ENCODE results near the gene MYH7.

Gene MYH7

DNA sequence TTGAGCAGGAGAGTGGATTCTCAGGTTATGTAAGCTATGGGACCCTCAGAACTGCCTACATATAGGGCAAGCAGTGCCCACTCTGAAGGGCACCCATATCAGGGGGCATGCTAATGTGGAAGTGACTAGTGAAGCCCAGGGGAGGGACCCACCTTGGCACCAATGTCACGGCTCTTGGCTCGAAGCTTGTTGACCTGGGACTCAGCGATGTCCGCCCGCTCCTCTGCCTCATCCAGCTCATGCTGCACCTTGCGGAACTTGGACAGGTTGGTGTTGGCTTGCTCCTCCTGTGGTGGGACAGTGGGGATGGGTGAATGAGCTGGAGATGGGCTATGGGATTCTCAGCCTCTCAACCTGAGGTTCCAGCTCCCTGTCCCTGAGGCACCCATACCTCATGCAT, 53.2 kb downstream of the MYH7 start:
- TF ChIP-seq ZFX (IDR thresholded peaks at IDR 0.05; ENCODE audit: borderline replicate concordance), result no peak
- TF ChIP-seq, protein P1, sequence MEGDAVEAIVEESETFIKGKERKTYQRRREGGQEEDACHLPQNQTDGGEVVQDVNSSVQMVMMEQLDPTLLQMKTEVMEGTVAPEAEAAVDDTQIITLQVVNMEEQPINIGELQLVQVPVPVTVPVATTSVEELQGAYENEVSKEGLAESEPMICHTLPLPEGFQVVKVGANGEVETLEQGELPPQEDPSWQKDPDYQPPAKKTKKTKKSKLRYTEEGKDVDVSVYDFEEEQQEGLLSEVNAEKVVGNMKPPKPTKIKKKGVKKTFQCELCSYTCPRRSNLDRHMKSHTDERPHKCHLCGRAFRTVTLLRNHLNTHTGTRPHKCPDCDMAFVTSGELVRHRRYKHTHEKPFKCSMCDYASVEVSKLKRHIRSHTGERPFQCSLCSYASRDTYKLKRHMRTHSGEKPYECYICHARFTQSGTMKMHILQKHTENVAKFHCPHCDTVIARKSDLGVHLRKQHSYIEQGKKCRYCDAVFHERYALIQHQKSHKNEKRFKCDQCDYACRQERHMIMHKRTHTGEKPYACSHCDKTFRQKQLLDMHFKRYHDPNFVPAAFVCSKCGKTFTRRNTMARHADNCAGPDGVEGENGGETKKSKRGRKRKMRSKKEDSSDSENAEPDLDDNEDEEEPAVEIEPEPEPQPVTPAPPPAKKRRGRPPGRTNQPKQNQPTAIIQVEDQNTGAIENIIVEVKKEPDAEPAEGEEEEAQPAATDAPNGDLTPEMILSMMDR (IDR thresholded peaks at IDR 0.05), result no peak

DNA sequence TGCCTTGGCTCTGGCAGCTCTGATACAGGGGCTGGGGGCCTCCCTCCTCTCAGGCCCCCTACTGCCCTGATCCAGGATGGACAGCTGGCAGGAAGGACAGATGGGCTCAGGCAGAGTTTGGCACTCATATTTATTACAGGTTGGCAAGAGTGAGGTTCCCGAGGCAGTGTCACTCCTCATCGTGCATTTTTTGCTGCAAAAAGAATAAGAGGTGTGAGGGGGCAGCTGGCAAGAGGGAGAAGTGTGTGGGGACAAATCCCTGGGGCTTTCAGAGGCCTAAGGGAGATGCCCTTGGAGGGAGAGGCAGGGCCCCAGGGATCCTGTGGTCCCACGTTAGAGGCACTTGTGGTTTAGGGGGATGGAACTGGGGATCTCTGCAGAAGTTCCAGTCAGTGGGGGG, 53.6 kb downstream of the MYH7 start:
- TF ChIP-seq ZFX (IDR thresholded peaks at IDR 0.05; ENCODE audit: borderline replicate concordance), result no peak
- TF ChIP-seq, protein P1 (IDR thresholded peaks at IDR 0.05), result no peak
- no peak overlapping the region for H3K27ac ChIP-seq

More for the DNA sequence above, 53.2 kb downstream of the MYH7 start:
- H3K27ac ChIP-seq, result no peak overlapping the region

DNA sequence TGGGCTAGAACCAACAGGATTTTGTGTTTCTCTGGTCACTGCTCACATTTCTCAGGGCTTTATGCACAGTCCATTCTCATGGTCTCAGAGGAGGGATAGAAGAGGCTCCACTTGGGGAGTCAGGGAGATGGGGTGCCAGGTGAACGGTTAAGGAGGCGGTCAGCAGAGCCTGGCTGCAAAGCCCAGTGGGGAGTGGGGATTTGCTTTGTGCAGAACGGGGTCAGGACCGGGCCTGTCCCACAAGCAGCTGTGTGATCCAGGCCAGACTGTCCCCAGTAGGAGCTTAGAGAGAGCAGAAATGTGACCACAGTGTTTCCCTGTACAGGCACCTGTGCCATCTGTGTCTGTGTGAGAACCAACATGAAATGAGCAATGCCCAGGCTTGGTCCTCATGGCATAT, 54.5 kb downstream of the MYH7 start:
- no peak overlapping the region for H3K27ac ChIP-seq
- TF ChIP-seq, protein P1 (IDR thresholded peaks at IDR 0.05), result no peak
- no peak for TF ChIP-seq ZFX (IDR thresholded peaks at IDR 0.05; ENCODE audit: borderline replicate concordance)

DNA sequence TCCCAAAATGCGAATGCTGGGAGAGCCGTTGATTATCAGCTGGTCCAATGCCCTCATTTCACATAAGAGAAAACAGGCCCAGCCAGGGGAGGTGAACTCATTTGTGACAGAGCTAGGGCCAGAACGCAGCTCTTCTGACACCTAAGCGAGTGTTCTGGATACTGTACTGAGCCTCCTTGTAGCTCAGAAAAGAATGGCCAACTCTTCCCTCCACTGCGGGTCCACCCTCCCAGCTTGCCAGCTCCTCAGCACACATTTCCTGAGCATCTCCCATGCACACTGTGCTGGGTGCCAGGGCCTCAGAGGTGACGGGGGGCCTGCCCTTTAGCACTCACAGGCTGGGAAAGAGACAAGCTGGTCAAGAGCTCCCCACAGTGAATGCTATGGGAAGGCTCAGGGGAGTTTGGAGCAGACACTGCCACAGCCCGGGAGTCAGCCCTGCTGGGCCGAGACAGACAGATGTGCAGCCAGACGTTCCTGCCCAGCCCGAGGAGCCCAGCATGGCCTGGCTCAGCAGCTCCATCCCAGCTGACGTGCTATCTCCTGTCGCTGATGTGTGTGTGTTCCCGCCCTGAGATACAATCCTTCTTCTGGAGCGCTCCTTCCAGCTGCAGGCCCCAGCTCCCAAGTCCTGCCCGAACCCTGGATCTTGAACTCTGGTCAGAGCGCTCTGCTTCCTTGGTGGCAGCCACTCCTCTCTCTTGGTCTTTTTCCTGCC, 55.1 kb downstream of the MYH7 start:
- TF ChIP-seq ZFX (IDR thresholded peaks at IDR 0.05; ENCODE audit: borderline replicate concordance), result no peak
- TF ChIP-seq, protein P1 (IDR thresholded peaks at IDR 0.05), result peak; percentile 65
- H3K27ac ChIP-seq, result no peak overlapping the region

DNA sequence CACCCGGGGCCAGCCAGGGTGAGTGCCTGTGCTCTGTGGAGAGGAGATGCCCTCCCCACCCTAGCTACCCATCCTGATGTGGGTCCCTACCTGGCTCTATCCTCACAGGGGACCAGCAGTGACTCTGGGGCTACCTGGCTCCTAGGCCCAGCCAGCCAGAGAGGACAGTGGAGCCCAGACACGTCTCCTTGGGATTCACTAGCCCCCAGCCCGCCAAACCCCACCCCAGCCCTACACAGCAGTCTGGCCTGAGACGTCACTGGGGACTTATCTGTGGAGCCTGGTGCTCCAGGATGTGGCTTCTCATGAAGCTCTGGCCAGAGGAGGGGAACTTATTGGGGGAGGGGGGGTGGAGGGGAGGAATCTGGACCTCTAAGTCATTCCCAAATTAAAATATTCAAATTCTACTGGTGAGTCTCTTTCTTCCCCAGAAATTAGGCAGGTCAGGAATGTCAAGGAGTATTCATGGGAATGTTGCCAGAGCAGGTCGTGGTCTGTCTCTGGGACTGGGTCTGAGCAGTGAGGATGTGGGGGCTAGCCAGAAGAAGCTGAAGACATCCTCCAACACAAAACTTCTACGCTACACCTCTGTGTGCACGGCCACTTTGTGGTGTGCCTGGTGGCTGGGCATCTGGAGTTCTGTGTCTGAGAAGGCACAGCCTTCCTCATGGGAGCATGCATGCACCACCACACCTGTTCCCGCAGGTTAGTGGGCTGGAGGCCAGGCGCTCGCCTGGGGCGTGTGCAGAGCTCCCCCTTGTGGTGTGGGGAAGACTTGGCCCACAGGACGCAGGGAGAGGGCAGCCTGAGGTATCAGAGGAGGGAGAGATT, 55.9 kb downstream of the MYH7 start:
- no peak overlapping the region for H3K27ac ChIP-seq
- no peak for TF ChIP-seq ZFX (IDR thresholded peaks at IDR 0.05; ENCODE audit: borderline replicate concordance)
- TF ChIP-seq, protein P1 (IDR thresholded peaks at IDR 0.05), result peak; percentile 96

DNA sequence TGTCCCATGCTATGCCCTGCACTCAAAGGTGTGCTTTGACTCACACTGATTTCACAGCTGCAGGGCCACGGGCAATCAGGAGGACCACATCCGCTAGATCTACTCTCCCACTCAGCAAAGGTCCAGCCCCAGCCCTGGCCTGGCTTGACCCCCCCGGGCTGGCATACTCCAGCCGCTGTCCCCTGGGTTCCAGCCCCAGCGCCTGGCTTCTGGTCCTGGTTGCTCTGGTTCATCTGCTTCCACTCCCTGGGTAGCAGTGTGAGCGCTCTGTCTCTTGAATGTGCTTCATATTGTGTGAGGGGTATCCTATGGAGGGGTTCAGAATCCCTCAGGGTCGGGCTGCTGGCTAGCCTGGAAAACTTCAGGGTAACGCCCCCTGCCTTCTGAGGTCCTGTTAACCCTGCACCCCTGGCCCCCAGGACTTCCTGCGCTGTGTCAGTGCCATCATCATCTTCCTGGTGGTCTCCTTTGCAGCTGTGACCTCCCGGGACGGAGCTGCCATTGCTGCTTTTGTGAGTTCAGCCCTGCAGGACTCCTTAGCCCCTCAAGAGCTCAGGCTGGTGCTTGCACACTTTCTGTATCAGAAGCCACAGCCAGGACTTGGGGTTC, 56.7 kb downstream of the MYH7 start:
- TF ChIP-seq ZFX (IDR thresholded peaks at IDR 0.05; ENCODE audit: borderline replicate concordance), result no peak
- TF ChIP-seq, protein P1 (IDR thresholded peaks at IDR 0.05), result no peak
- H3K27ac ChIP-seq, result no peak overlapping the region
